Prostate gland (tissue), 2 donors: ENCODE data around the gene C18orf63. TPM values are rescaled to one million over a fixed set of nuclear protein-coding genes. Genes with fewer than 3 reads are reported as not detected.
A peak's percentile ranks its signal among the peaks of the same experiment; 100 is the strongest.

Experiments used
- DNase-seq: peaks from one replicate; pipeline ENCODE4 v3.0.0-alpha.2; 2019; ENCODE audit warnings: low spot score
- H3K27ac ChIP-seq, 2 donors: fragments of 200-600 bp; sonication (generic); 2 replicates each; pipeline ENCODE4 v1.5.1; 2017 to 2019
- H3K27me3 ChIP-seq: fragments of 200-600 bp; sonication (generic); replicated peaks from 2 replicates; pipeline ENCODE4 v1.5.1; 2019; ENCODE audit not compliant: insufficient read depth
- H3K36me3 ChIP-seq, 2 donors: fragments of 200-600 bp; sonication (generic); 1 replicate in 1 of 2; 2 replicates in 1 of 2; pipeline versions ENCODE4 v1.5.1 to v1.8.1; 2017 to 2019
- H3K4me1 ChIP-seq: fragments of 200-600 bp; sonication (generic); replicated peaks from 2 replicates; pipeline ENCODE4 v1.5.1; 2019
- H3K4me3 ChIP-seq, 2 donors: fragments of 200-600 bp; sonication (generic); 2 replicates each; pipeline ENCODE4 v1.5.1; 2017 to 2019
- H3K9me3 ChIP-seq: fragments of 200-600 bp; sonication (generic); 2 replicates; pipeline ENCODE4 v1.5.1; 2017
- POLR2A ChIP-seq: fragments of 450-650 bp; IDR thresholded peaks from one replicate; pipeline ENCODE4 v1.6.1; 2016; ENCODE audit warnings: antibody characterized with exemption, mild to moderate bottlenecking
- POLR2AphosphoS5 ChIP-seq: sonication (generic); formaldehyde crosslinking; IDR thresholded peaks from one replicate; pipeline ENCODE4 v1.6.1; 2017; ENCODE audit warnings: antibody characterized with exemption
- WGBS: methylation state at CpG from one replicate; pipeline ENCODE4 v1.1.5; 2018; 5-methylcytosine and 5-hydroxymethylcytosine counted together
- intact Hi-C: fragments of 100-400 bp; cut with DNase I; formaldehyde crosslinking; loops from one replicate; pipeline ENCODE4 v1.14.2; 2022
- total RNA-seq, 2 donors: library from RNA; depleted of rRNA; stranded (reverse); fragments of >200 nt; gene quantifications; one replicate each; pipeline ENCODE4 v1.1.0, GENCODE V29; 2016
- TF ChIP-seq, protein P1 (sequence below), 4 experiments: fragments of 200-600 bp in 2 of 4; fragments of 450-650 bp in 2 of 4; sonication (generic) in 2 of 4; IDR thresholded peaks; 1 replicate in 3 of 4; 2 replicates in 1 of 4; pipeline ENCODE4 v1.5.1; 2016 to 2019; ENCODE audit warnings: antibody characterized with exemption in 4 of 4, mild to moderate bottlenecking in 2 of 4, moderate library complexity in 2 of 4

C18orf63 gene
- total RNA-seq, 2 donors from 2014 or later, result 4.7 TPM; not detected in 1

DNA sequence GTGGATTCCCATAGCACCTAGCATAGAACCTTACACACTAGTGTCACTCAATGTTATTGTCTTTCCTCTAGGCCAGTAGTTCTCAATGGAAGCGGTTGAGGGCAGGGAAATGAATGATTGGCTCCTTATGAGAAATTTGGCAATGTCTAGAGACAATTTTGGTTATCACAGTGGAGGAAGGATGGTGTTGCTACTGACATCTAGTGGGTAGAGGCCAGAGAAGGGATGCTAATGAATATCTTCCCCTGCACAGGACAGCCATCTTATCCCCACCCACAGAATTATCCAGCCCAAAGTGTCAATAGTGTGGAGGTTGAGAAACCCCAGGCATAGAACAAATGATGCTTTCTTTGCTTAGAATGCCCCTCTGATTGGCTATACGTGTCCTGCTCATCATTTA is 15.8 kb downstream of the C18orf63 start:
- 49% methylated on average over 2 of the region's 2 CpGs for WGBS
- Histone ChIP-seq H3K27ac (no peak overlapping the region), H3K36me3 (no peaks in the 10 kb centered on the region), H3K9me3 (no peaks in the 10 kb centered on the region), H3K4me1 (no peaks in the 10 kb centered on the region), H3K4me3 (no peak overlapping the region), H3K27me3 (no peaks in the 10 kb centered on the region)
- DNase-seq, result no peak
- TF ChIP-seq, protein P1, sequence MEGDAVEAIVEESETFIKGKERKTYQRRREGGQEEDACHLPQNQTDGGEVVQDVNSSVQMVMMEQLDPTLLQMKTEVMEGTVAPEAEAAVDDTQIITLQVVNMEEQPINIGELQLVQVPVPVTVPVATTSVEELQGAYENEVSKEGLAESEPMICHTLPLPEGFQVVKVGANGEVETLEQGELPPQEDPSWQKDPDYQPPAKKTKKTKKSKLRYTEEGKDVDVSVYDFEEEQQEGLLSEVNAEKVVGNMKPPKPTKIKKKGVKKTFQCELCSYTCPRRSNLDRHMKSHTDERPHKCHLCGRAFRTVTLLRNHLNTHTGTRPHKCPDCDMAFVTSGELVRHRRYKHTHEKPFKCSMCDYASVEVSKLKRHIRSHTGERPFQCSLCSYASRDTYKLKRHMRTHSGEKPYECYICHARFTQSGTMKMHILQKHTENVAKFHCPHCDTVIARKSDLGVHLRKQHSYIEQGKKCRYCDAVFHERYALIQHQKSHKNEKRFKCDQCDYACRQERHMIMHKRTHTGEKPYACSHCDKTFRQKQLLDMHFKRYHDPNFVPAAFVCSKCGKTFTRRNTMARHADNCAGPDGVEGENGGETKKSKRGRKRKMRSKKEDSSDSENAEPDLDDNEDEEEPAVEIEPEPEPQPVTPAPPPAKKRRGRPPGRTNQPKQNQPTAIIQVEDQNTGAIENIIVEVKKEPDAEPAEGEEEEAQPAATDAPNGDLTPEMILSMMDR (IDR thresholded peaks at IDR 0.05), result peak in 1 of 4 experiments; percentile 36
- TF ChIP-seq POLR2AphosphoS5, result no peak
- intact Hi-C loops, result loop anchor here (10.0 kb wide), 1 partner anchor 77 kb away; no protein-coding TSS in a partner anchor

DNA sequence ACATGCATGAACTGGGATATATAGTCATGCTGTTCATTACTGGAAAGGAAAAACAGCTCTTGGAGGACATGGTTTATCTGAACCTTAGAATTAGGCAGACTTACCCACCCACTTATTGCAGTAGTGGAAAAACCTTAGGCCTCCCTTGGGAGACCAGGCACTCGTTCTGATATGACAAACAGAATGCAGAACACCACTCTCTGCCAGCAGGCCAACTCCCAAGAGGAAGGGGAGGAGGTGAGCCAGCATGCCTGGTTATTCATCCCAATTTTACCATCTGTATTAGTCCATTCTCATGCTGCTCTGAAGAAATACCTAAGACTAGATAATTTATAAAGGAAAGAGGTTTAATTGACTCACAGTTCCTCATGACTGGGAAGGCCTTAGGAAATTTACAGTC is 17.5 kb downstream of the C18orf63 start:
- Histone ChIP-seq H3K9me3 (no peaks in the 10 kb centered on the region), H3K4me1 (no peaks in the 10 kb centered on the region), H3K27me3 (no peaks in the 10 kb centered on the region), H3K36me3 (no peaks in the 10 kb centered on the region), H3K4me3 (no peak overlapping the region), H3K27ac (no peak overlapping the region)
- TF ChIP-seq POLR2AphosphoS5 (no peak), POLR2A (no peak)
- TF ChIP-seq, protein P1 (IDR thresholded peaks at IDR 0.05), result no peak
- 59% methylated on average over 1 of the region's 1 CpG for WGBS
- intact Hi-C loops, result loop anchor here (10.0 kb wide), 1 partner anchor 78 kb away; no protein-coding TSS in a partner anchor
- no peak for DNase-seq

DNA sequence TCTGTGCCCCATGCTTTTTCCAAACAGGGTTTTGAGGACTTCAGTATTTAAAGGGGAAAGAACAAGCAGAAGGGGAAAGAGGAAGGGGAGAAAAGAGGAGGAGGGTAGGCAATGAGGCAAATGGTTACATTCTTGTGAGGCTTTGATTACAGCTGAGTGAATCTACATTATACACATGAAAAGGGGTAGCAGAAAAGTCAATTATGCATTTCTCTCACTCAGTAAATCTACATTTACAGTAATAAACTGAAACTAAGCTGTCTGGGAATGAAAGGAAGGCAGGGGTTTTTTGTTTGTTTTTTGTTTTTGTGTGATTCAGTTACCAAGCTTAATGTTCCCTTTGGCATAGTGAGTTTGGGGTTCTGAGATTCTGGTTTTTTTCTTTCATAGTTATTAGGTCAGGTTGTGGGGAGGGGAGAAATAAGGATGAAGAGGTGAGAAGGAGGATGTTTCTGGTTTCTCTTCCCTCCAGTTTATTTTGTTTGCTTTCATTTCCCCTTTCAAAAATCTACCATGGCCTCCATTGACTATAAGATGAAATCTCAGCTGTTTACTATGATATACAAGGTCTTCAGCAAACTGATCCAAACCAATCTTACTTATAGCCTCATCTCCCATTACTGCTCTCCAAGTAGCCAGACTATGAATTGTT is 18.7 kb downstream of the C18orf63 start:
- no peaks in the 10 kb centered on the region for H3K36me3 ChIP-seq
- no peak for DNase-seq
- no peaks in the 10 kb centered on the region for H3K9me3 ChIP-seq
- no peak overlapping the region for H3K27ac ChIP-seq
- TF ChIP-seq POLR2AphosphoS5, result no peak
- TF ChIP-seq, protein P1 (IDR thresholded peaks at IDR 0.05), result no peak
- TF ChIP-seq POLR2A, result no peak
- H3K4me3 ChIP-seq, result no peak overlapping the region
- intact Hi-C loops, result loop anchor here (10.0 kb wide), 1 partner anchor 80 kb away; no protein-coding TSS in a partner anchor
- H3K4me1 ChIP-seq, result no peaks in the 10 kb centered on the region
- no peaks in the 10 kb centered on the region for H3K27me3 ChIP-seq

DNA sequence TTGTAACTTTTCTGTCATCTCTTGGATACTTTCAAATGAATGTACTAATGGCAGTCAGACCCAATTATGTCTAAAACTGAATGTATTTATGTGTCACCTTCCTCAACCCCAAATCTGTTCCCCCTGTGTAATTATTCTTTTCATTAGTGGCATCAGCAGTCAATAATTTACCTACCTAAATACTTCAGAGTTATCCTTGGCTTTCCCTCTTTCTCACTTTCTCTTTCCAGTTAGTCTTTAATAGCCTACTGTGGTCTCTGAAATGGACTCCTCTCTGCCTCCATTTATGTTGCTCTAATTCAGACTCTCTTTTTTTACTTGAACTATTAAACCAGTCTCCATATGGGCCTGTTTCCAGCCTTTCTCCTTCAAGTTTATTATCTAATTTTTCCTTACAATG is 21.0 kb downstream of the C18orf63 start:
- Histone ChIP-seq H3K4me3 (no peak overlapping the region), H3K27ac (no peak overlapping the region), H3K36me3 (no peaks in the 10 kb centered on the region), H3K9me3 (no peaks in the 10 kb centered on the region), H3K4me1 (no peaks in the 10 kb centered on the region), H3K27me3 (no peaks in the 10 kb centered on the region)
- intact Hi-C loops, result loop anchor here (10.0 kb wide), 1 partner anchor 82 kb away; no protein-coding TSS in a partner anchor
- DNase-seq, result no peak
- TF ChIP-seq POLR2A (no peak), POLR2AphosphoS5 (no peak)
- TF ChIP-seq, protein P1 (IDR thresholded peaks at IDR 0.05), result no peak
